ENCODE data around the gene XG. TPM values are rescaled to one million over a fixed set of nuclear protein-coding genes. Genes with fewer than 3 reads are reported as not detected.

Gene XG
- total and polyA plus RNA-seq, 2 donors (not counting 3 experiments of a cell fraction or from before 2014, with no cell fraction given), result 0.10 TPM; not detected in 1

GRCh38 chrX:2751291-2751690, 549 bp upstream of the XG start:
- CTCF ChIA-PET, result no interaction called here
- dilution Hi-C loops (cut with MboI; ENCODE audit: extremely low pct_ligation_motif_present, low sequenced_read_pairs) (no loop called here), intact Hi-C loops (cut with micrococcal nuclease) (no loop called here)
- Histone ChIP-seq H3K4me1 (ENCODE audit: control insufficient read depth, extremely low read depth, insufficient read depth, low read length) (peaks cover 8% of the 10 kb centered on the region), H3K9me1 (replicated peaks; ENCODE audit: control insufficient read depth, extremely low read depth, insufficient read depth, low read length) (no peaks in the 10 kb centered on the region), H3K9me3 (replicated peaks; ENCODE audit: control insufficient read depth, insufficient read depth, low read length) (no peaks in the 10 kb centered on the region), H3K27me3 (ENCODE audit: control insufficient read depth in 2 of 2, insufficient read depth in 2 of 2, low read length in 2 of 2) (no peaks in the 10 kb centered on the region), H3K4me3 (replicated peaks in 1 of 3; ENCODE audit: insufficient read depth in 1 of 3, low read depth in 1 of 3, low read length in 3 of 3) (no peak overlapping the region), H3K79me2 (ENCODE audit: control insufficient read depth, insufficient read depth, low read length) (no peaks in the 10 kb centered on the region), H3K36me3 (ENCODE audit: control insufficient read depth in 2 of 2, extremely low read depth in 1 of 2, insufficient read depth in 2 of 2, low read length in 2 of 2) (no peaks in the 10 kb centered on the region), H3K9ac (replicated peaks; ENCODE audit: extremely low read depth, insufficient read depth, low read length) (no peak overlapping the region), H4K20me1 (replicated peaks; ENCODE audit: control insufficient read depth, extremely low read depth, insufficient read depth, low read length) (no peaks in the 10 kb centered on the region), H3K4me2 (ENCODE audit: insufficient read depth, low read length) (no peak overlapping the region), H3K27ac (ENCODE audit: insufficient read depth, low read depth, low read length) (no peak overlapping the region), H2AFZ (ENCODE audit: low read depth, low read length) (no peak overlapping the region)
- BruUV-seq (replicated peaks), result no TSS peak
- DNase-seq (ENCODE audit: low read depth, low spot score) (no peak), FAIRE-seq (no peak)
- no peak for TF ChIP-seq FOS (IDR thresholded peaks at IDR 0.05; ENCODE audit: borderline replicate concordance, insufficient read depth, low read length)
- TF ChIP-seq POLR2AphosphoS5 (IDR thresholded peaks at IDR 0.05; ENCODE audit: insufficient read depth, low read depth, low read length), result no peak
- TF ChIP-seq EZH2 (IDR thresholded peaks at IDR 0.05; ENCODE audit: borderline replicate concordance, low read depth, low read length, severe bottlenecking), result no peak
- TF ChIP-seq CTCF (IDR thresholded peaks at IDR 0.05; ENCODE audit: extremely low read depth in 1 of 2, insufficient read depth in 1 of 2, low read depth in 1 of 2, low read length in 2 of 2), result no peak
- no peak for TF ChIP-seq MAX (IDR thresholded peaks at IDR 0.05; ENCODE audit: insufficient read depth, insufficient read length)
- no peak for TF ChIP-seq JUN (IDR thresholded peaks at IDR 0.05; ENCODE audit: borderline replicate concordance, insufficient read depth, insufficient read length, low read depth)
- no peak for TF ChIP-seq POLR2A (IDR thresholded peaks at IDR 0.05; ENCODE audit: low read depth, low read length)
- no peak for TF ChIP-seq GATA2 (IDR thresholded peaks at IDR 0.05; ENCODE audit: insufficient read depth, insufficient read length, low read depth, low read length)
- TF ChIP-seq MYC (IDR thresholded peaks at IDR 0.05; ENCODE audit: low read depth, low read length), result no peak
- POLR2A ChIA-PET, result no interaction called here
